NCI-H2196 treated with DMSO at 0.1 percent for 48 hours (cell line): ENCODE data around the gene SPG7.

Experiments
- DNase-seq: peaks from one replicate; lab custom pipeline; 2025; ENCODE audit not compliant: unreplicated experiment; lab: John Stamatoyannopoulos, UW

Gene SPG7

DNA sequence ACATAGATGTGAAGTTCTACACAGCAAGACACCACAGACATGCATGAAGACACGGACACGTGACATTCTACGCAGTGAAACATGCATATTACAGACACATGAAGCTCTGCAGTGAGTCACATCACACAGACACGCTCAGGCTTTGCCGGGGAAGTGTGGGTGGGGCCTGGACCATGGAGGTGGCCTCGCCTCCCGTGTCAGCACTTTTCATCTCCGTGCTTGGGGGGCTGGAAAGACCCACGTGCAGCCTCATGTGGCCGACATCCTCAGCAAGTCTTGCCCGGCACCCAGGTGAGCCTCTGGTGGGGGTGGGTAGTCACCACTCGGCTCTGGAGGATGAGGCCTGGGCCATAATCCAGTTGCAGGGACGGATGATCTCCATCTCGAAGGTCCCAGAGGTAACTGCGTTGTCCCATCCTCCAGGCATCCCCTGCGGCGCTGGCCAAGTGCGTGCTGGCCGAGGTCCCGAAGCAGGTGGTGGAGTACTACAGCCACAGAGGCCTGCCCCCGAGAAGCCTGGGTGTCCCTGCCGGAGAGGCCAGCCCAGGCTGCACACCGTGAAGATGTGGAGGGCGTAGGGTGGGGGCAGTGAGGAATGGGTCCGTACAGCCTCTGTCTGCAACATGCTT, 88.0 kb downstream of the SPG7 start:
- DNase-seq, result no peak

DNA sequence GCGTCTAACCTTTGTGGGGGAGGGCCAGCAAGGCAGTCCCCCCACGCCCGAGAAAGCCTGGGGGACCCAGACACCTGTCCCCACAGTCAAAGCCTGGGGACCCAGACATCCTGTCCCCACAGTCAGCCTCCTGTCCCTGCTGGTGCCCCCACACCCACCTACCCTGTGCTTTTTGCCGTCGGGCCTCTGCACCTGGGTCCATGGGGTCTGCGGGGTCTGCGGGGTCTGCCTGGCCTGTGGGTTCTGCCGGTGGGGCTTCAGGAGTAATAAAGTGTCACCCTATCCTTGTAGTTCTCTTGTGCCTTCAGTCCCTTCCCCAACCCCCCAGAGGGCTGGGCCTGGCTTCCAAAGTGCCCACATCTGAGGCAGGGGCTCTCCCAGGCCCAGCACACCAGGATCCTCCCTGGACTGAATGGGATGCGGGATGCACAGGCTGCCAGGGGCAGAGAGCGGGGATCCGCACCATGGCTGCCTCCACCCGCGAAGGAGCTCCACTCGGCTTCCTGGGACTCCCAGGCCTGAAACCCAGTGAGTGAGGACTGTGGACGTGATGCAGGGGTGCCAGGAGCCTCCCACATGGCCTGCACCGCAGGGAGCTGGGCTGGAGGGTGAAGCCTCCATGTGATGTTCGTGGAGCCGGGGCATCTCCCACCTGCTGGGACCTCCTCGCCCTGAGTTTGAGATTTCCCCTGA, 88.9 kb downstream of the SPG7 start:
- no peak for DNase-seq

DNA sequence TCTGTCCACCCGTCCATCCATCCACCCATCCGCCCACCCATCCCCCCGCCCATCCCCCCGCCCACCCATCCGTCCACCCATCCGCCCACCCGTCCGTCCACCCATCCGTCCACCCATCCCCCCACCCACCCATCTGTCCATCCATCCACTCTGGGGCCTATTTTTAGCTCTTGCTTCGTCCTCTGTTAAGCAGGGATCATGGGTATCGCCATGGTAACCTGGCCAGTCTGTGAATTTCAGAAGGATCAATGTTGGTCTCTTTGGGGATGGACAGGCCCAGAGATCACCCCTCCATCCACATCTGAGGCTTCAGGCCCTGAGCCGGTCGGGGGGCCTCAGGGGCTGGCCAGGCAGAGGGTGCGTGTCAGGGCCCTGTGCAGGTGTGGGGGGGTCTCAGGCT, 90.0 kb downstream of the SPG7 start:
- DNase-seq, result no peak

DNA sequence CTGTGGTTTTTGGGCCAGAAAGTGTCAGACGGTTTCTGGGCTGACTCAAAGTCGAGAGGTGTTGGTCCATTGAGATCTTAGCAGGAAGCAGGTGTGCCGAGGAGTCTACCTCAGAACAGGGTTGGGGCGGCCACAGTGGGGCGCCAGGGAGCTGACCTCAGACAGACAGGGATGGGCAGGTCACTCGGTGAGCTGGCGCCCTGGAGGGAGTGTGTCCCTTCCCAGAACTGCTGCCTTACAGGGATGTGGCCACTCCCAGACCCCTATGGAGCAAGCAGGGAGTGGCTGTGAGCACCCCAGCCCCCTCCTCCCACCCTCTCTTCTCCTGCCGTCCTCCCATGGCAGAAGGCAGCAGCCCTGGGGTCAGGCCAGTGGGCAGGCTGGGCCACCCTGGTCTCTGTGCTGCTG, 91.3 kb downstream of the SPG7 start:
- peak; percentile 35 for DNase-seq

DNA sequence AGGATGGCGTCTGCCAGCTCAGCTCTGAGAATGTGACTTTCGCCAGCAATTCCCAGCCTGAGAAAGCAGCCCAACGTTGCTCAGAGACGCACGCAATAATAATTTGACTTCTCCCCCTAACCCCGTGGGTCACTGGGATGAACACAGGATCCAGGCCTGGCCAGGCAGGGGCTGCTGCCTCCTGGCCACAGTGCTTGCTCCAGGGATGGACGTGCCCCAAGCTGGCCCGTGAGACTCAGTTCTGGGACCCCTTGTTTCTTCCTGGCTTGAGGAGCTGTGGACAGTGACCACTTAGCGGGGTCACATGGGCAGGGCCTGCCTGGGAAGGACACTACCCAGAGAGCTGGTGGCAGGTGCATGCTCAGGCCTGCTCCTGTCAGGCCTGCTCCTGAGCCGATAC, 91.7 kb downstream of the SPG7 start:
- no peak for DNase-seq

DNA sequence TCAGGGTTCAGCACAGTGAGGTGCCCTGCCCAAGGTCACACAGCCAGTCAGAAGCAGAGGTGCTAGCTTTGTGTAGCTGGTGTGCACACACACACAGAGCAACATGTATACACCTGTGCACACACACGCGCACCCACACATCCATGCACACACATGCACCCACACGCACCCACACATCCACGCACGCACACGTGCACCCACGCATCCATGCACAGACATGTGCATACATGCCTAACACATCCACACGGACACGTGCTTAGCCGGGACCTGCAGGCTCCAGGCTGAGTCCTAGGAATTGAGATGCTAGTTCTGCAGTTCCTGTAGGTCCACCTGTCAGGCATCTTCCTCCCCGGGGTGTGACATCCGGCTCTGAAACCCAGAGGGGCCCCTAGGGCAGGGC, 92.2 kb downstream of the SPG7 start:
- DNase-seq, result no peak

DNA sequence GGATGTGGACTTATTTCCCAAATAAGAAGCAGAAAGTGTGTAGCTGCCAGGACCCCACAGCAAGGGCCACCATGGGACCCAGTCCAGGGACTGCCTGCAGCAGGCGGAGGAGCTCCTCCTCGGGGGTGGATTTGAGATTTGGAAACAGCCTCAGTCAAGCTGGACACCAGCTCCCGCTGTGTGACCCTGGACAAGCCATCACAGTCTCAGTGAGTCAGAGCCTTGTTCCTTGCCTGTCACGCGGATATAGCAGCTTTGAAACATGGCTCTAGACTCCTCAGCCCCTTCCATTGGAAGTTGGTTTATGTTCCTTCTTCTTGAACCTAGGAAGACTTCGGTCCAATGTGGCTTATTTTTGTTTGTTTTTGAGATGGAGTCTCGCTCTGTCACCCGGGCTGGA, 92.8 kb downstream of the SPG7 start:
- no peak for DNase-seq

DNA sequence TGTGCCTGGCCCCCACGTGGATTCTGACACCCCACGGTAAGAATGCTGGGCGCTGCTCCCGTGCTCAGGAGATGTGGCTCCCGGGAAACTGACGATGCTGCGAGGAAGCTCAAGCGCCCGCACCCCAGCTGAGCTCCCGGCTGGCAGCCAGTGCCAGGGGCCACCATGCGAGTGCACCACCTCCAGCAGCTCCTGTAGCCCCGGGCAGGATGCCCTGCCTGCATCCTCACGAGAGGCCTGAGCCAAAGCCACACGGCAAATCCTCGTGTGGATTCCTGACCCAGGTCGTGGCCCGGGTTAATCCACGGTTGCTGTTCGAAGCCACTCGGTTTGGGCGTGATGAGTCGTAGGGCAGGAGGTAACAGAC, 93.7 kb downstream of the SPG7 start:
- DNase-seq, result no peak

DNA sequence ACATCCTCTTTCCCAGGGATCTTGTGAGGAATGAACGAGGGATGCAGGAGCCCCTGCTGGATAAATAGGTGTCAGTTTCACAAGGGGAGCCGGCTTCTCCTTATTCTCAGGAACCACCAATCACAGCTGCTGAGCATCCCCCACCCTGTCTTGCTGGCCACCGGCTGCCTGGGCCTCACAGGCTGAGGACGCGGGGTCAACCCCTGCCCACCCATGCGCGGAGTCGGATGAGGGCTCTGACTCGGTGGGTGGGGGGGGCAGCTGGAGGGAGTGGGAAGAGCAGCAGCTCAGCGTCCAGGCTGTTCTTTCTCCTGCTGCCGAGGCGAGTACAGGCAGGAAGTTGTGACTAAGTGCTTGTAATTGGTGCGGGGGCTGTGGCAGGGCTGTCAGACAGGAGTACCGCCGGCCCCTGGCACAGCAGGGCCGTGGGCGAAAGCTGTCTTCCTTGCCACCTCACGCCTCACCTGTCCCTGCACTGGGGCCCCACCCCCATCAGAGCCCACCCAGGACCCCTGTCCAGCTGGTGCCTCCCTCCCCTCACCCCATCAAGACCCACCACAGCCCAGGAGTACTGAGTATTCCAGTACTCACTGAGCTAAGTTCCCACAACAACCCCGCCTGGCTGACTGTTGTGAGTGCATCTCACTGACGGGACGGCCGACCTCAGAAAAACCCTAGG, 94.2 kb downstream of the SPG7 start:
- no peak for DNase-seq

DNA sequence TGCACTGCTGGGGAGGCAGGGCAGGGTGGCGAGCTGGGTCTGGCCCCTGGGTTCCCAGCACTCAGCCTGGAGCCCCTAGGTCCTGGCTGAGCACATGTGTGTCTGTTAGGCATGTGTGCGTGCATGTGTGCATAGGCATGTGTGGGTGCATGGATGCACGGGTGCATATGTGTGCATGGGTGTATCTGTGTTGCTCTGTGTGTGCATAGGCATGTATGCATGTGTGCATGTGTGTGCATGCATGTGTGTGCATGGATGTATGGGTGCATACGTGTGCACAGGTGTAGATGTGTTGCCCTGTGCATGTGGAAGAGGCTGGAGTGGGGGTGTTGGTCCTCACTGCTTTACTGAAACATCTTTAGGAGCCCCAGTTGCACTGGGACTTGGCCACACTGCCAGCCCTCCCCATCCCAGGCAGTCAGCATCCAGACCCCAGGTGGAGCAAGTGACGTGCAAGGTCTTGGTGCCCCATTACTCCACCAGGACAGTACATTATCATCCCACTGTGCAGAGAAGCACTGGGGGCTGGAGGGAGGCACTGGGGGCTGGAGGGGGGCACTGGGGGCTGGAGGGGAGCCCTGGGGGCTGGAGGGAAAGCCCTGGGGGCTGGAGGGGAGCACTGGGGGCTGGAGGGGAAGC, 94.9 kb downstream of the SPG7 start:
- no peak for DNase-seq

DNA sequence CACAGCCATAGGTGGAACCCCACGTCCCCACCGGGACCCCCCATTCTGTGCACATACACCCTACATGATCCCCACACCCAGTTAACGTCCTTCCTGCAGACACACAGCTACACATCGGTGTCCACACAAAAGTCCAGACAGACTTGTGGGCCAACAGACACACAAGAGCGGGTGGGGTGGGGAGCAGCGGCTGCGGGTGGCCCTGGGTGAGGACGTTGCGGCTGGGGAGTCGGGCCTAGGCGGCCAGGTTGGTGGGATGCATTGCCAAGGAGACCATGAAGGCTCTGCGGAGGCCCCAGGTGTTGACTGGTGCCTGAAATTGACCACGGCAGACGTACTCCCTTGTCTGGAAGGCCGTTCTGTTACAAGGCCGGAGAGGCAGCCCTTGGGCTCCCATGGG, 96.6 kb downstream of the SPG7 start:
- DNase-seq, result no peak

DNA sequence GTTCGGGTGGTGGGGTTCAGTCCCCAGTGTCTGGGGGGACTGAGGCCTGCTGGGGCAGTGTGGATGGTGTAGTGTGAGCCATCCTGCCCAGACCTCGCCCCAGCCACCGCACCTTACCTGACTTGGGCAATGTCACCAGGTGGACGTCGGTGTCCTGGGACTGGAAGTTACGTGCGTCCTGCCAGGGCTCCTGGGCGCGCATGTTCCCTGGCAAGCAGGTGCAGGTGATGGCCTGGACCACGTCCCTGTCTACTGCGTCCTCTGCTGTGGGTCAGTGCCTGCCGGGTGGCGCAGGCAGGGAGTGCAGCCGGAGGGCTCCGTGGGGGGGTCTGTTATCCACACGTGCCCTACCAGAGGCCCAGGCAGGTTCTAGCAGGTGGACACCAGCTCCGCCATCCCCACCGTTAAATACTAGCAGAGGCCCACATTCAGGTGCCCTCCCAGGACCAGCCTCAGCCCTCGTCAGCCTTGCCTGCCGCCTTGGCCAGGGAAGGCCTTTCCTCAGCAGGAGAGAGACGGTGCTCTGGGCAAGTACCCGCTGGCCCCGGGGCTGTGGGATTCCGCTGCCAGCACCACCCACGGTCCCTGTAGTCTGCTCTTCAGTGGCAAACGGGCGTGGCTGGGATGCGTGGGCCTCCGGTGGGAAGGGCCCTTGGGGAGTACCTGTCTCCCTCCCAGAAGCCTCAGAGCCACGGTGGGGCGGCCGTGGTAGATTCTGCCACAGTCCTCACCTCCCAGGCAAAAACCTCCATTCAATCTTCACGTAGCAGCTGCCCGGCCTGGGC, 97.2 kb downstream of the SPG7 start:
- DNase-seq, result no peak

DNA sequence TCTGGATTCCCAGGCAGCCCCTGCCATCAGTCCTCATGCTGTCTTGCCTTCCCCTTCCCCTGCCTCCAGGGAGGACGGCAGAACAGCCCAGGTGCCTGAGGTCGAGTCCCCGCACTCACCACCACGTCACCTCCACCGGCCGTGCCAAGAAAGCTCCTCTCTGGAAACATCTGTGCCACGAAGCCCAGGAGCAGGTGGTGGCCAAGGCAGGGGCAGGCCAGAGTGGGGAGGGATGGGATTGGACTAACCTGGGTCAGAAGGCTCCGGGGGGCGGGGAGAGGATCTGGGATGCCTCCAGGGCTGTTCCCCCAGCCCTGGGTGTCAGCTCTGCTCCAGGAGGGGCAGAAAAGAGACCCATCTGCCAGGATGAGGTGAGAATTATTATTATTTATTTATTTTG, 97.8 kb downstream of the SPG7 start:
- DNase-seq, result peak; percentile 66
